ENCODE data around the gene TBC1D5.
"Not testable (repeated sequence)": the region's sequence is repeated elsewhere in the genome, so short reads cannot be mapped to it uniquely, and the experiment has no call there.

TBC1D5 gene

DNA sequence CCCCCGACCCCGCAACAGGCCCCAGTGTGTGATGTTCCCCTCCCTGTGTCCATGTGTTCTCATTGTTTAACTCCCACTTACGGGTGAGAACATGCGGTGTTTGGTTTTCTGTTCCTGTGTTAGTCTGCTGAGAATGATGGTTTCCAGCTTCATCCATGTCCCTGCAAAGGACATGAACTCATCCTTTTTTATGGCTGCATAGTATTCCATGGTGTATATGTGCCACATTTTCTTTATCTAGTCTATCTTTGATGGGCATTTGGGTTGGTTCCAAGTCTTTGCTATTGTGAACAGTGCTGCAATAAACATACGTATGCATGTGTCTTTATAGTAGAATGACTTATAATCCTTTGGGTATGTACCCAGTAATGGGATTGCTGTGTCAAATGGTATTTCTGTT, 349.9 kb downstream of the TBC1D5 start:
- not testable (repeated sequence) for DNase-seq

DNA sequence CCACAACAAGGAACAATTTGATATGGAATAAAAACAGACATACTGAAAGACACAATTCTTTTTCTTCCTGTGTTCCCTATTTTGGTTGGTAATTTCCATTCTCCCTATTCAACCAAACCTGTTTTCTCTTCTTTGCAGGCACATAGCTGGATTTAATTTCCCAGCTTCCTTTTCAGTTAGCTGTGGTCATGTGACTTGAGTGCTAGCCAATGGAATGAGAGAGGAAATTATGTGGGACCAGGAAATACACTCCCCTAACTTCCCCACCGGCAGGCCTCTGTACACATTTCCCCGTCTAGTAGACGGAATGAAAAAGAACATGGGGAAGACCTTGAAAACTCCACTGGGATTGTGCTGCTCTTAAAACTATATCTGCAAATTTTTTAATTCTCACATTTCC, 351.6 kb downstream of the TBC1D5 start:
- DNase-seq = no peak

DNA sequence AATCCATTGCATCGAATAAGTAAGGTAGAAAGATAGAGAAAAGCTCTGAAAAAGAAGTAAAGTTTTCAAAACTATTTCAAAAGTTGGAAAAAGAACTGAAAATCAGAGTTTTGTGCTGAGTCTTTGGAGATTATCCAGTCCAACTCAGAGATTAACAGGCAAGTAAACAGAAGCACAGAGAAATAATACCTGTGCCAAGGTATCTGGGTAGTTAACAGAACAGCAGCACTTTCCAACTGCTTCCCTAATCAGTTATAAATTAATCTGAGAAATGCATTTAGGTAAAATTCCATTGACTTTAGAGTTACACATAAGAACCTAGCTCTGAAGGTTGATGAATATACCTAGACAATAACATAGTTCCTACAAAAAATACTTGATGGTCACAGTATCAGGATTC, 355.3 kb downstream of the TBC1D5 start:
- DNase-seq = no peak

DNA sequence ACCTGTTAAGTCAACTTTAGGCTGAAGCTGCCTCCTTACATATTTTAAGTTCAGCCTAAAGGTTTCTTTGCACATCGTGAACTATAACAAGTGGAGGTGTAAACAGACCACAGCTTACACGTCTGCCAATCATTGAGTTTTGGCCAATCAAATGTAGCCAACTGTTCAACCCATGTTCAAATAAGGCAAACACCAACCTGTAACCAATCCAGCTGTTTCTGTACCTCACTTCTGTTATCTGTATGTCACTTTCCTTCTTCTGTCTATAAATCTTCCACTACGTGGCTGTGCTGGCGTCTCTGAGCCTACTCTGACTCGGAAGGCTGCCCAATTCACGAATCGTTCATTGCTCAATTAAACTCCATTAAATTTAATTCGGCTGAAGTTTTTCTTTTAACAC, 356.0 kb downstream of the TBC1D5 start:
- no peak for DNase-seq

DNA sequence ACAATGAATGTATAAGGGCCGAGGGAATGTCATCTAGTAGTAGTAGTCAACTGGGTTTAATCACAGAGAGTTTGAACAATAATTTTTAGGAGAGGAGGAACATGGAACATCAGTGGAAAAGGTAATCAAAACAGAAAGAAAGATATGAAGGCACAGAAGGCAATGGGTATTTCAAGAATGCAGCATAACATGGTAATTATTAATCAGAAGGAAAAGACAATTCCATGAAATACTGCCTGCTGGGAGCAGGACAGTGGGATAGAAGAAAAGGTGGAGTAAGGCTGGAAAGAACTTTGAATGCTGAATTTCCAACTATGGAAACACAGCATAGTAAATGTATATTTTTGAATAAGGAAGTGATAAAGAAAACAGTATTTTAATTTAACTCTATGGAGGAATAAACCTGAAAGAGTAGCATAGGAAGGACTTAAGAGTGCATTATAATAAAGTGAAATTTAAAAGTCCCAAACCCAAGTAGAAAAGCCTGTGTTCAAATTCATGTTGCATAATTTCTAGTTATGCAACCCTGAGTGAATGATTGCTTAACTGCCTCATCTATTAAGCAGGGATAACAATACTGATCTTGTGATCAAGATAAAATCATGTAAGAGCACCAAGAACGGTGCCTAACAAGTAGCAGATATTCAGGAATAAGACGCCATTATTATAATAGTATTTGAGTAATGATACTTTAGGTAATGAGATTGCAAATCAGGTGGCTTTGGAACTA, 357.7 kb downstream of the TBC1D5 start:
- no peak for DNase-seq

DNA sequence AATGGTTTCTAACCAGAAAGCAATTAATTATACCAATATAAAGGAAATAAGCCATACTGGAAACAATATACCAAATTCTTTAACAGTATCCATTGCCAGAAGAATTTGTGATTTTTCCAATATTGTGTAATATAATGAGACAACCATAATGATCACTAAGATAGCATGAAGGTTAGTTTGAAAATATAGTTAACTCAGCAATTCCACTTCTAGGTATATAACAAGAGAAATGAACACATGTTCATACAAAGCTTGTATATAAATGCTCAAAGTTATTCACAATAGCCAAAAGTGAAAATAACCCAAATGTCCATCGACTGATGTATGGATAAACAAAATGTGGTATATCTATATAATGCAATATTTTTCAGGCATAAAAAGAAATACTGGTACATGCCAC, 369.1 kb downstream of the TBC1D5 start:
- no peak for DNase-seq

DNA sequence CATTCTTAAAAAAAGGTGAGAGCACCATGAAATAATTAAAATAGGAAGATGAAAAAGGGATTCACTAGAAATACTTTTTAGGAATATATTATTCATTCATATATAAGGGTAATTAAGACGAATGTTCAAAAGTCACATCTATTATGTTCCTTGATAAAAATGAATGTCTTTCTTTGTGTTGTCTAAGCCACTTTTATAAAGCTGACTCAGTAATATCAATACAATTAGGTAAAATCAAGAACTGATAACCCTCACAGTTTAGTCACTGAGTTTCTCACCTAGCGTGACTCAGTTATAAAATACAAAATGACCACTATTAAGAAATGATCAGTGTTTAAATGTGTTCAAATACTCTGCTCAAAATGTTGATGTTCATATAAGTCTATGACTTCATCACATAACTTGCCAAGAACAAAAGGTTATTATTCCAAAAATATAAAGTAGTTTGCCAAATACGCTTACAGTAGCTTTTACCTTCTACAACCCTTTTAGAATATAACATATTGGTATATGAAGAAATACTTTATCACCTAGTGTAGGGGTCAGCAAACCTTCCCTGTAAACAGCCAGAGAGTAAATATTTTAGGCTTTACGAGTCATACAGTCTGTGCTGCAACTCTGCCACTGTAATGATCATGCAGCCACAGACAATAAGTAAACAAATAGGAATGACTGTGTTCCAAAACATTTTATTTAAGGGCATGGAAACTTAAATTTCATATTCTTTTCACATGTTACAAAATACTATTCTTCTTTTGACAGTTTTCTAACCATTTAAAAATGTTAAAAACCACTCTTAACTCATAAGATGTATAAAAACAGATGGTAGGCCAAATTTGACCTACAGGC, 369.8 kb downstream of the TBC1D5 start:
- DNase-seq = no peak

DNA sequence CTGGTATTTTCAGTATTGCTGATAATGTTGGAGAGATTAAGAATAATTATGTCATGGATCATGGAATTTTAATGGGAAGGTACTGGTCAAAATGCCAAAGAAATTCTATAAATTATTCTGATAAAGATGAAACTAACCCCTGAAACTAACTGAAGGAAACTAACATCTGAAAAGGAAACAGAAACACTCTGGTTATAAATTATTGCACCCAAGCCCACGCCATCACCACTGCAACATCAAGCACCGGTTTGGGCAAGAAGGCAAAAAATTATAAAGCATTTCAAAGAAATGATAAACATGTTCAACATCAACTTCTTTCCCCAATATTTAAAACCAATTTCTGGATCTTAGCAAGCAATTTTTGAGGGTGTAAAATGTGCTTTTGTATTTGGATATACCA, 372.5 kb downstream of the TBC1D5 start:
- DNase-seq = no peak

DNA sequence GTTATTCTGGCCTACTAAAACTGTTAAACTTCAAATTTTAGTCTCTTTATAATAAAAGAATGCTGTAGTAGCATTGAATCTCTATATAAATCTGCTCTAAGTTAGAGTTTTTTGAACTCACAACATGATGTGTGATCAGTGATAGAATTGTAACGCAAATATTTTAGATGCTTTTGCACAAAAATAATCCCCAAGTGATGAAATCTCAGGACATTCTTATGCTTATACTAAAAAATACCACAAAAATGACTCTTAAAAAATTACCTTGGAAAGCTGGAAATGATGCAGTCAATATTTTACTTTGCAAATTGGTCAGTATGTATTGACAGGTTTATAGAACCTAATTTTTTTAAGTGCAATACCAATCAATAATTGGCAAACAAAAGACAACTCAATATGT, 375.3 kb downstream of the TBC1D5 start:
- no peak for DNase-seq

DNA sequence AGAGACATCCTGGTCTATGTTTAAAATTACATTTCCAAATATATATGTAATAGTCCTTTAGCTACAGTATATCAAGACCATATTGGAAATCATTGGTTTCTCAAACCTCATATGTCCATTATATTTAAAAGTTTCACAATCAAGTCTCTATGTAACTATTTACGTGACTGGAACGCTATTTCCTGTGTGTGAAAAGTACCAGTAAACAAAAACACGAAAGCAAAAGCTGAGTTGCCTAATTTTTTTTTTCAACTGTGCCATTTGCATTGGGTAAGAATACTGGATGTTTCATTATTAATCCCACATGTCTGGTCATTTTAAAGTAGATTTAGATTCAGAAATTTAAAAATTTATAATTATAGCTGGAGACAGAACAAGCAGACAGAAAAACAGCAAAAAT, 381.4 kb downstream of the TBC1D5 start:
- no peak for DNase-seq

DNA sequence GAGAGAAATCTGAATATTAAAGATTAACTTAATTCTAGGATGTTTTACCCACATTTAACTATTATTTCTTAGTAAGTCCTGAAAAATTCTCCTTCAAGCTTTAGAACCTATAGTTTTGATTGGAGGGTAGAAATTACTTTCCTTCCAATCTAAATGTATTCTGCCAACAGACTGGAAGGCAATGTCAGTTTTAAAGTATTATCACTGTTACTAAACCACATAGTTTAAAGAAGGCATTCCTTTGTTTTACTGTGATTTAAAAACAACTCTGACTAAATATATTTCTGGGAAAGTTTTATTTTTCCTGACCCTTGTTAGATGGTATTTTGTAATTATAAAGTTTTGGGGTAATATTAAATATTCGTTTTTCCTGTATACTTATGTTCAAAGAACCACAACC, 382.5 kb downstream of the TBC1D5 start:
- no peak for DNase-seq

DNA sequence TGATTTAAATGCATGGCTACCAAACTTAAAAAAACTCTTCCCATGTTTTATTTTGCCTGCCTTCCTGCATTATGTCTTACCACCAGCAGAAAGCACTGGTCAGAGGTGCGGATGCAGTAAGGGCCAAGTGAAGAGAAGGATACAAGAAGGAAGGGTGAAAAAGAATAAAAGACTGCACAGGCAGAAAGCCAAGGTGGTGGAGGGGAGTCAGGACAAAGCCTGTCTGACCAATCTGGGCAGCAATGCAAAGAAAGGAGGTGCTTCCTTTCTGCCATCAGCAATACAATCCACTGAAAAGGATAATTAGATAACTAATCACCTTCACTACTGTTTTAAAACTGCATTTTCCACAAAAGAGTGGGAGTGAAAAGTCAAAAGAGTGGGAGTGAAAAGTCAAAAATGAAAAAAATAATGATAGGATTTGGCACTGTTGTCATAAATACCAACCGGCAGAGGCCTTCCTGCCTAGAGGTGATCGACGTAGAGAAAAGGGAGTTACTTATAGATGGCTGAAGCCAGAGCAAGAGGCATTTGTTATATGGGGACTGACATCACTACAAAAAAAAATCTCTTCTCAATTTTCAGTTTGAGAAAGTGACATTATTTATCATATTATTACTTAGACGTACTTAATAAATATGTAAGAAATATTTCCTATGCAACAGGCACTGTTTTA, 385.3 kb downstream of the TBC1D5 start:
- DNase-seq = no peak

DNA sequence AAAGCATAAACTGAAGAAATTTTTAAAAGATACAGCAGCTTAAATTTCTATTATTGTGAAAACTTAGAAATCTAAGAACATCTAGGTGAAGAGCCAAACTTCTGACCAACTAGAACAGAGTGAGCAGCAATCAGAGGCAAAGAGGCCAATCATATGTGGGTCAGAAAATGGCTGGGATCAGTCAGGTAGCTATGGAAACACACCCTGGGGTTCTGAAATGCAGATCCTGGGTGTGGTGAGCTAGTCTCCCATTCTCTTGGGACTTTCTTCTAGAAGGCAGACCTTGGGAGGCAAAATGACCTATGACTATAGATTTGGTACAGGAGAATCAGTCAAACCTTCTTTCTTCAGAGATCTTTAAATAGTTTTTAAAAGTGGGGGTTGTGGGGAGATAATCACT, 385.8 kb downstream of the TBC1D5 start:
- no peak for DNase-seq

DNA sequence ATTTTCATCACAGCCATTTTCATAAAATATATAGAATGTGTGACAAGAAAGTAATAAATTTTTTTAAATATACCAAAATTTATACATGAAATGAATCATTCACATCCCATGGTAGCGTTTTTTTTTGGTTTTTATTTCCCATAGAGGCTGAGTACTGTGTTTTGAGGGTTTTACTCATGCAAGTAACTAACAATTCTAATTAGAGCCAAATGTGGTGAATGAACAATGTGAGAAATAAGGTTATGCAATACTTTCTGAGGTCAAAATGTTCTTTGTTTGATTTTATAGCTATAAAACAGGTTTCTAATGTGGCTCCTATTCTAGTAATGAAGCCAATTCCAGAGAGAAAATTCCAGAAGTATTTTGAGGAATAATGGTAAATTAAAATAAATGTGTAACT, 386.8 kb downstream of the TBC1D5 start:
- no peak for DNase-seq

DNA sequence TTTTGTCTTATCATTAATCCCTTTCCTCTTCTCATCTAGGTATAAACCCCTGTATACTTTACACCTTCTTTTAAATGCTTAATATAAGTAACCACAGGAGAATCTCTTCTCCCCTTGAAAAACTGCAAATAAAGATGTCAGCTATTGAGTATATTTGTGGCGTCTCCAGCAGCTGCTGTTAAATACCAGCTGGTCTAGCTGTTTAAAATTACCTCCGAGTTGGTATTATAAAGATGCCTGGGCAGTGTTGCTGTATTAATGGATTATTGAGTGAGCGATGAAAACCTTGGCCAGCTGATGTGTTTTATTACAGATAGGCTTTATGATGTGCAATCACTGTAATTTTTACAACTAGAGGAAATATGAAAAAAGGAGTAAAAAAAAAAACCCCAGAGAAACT, 388.1 kb downstream of the TBC1D5 start:
- no peak for DNase-seq

DNA sequence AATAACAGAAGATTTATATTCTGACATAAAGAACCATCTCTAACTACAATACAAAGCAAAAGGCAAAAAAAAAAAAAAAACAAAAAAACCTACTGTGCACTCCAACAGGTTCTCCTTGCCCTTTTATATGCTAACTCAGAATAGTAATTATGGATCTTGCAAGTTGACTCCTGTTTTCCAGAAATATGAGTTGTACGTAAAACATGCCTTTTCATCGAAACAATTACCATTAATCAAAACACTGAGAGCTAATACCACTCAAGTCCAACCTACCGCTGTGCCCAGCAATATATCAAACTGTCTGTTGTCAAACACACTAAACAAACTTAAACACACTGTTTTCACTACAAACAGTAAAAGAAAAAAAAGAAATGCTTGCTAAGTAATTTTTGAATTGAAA, 389.8 kb downstream of the TBC1D5 start:
- no peak for DNase-seq

DNA sequence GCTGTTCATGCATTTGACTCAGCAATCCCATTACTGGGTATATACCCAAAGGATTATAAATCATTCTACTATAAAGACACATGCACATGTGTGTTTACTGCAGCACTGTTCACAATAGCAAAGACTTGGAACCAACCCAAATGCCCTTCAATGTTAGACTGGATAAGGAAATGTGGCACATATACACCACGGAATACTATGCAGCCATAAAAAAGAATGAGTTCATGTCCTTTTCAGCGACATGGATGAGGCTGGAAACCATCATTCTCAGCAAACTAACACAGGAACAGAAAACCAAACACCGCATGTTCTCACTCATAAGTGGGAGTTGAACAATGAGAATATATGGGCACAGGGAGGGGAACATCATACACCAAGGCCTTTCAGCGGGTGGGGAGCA, 391.2 kb downstream of the TBC1D5 start:
- DNase-seq = not testable (repeated sequence)

DNA sequence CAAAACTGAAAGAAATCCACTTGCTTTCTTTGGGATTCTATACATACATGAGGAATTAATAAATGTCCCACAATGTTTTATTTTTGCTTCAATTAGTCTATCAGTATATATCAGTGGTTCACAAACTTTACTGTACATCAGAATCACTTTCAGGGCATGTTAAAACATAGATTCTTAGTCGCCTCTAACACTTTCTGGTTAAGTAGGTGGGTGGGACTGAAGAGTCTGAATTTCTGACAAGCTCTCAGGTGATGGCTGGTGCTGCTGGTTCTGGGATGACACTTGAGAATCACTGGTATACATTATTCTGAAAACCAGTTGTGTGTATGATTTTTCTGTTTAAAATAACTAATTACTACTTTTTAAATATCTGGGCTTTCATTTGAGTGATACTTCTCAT, 393.3 kb downstream of the TBC1D5 start:
- no peak for DNase-seq

DNA sequence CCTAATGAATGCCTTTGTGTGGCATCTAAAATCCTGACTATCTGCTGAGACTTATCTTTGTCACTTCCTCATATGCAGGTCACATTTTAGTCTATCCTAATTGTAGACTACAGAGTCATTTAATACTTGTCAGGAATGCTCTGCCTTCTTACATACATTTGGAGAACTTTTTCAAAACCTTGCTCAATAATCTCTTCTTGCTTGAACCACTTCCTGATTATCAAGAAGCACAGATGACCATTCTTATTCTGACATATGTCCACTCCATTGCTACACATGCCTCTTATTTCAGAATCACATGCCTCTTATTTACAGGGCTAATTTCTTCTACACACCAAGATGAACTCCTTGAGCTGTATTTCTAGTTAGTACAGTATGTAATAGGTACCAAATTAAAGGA, 400.3 kb downstream of the TBC1D5 start:
- no peak for DNase-seq

DNA sequence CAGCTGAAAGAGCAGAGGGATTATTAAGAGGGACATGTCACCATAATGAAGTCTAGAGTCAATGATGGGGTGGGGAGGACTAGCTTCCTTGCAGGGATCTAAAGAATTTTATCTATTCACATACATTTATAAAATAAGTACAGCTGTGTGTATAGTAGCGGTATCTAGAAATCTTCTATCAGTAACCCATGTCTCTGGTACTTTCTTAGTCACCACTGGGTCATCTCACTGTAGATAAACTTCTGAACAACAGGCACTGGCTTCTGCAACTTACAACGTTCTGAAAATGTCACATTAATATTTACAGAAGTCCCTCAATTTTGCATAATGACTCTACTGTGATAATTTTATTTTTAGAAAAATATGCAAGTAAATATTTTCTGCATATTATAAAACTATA, 401.7 kb downstream of the TBC1D5 start:
- no peak for DNase-seq

DNA sequence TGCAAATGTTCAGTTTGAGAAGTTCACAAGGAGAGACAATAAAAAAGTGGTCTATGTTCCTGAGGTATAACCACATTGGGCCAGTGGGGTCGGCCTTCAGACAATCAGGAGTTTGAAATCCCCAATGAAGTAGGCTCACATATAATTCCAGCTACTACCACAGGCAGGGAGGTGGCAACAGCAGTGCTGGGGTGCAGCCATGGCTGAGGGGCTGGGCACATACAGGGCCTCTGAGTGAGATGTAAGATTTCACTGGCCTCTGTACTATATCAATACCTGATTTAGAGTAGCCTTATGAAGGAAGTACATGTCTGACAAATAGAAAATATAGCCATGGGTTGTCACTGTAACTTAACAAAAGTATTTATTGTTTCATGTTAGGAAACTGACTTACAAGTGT, 402.2 kb downstream of the TBC1D5 start:
- DNase-seq = no peak

DNA sequence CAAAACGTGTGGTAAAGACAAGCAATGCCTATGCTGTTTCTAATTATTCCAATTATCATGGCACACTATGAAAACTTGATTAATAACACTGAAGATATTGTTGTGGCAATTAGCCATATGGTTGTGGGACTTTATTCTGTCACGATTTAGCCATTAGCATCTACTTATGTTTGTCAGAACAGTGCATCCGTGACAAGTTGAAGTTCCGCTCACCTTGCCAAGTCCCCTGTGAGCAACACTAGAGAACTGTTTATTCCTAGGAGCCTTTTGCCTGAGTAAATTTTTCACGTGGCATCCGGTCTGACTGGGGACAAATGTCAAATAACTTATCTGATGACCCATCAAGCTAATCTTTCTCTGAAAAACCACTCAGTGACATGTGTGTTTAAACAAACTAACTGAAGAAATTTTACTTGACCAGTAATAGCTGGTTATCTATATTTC, 403.3 kb downstream of the TBC1D5 start:
- peak; percentile 38 for DNase-seq

DNA sequence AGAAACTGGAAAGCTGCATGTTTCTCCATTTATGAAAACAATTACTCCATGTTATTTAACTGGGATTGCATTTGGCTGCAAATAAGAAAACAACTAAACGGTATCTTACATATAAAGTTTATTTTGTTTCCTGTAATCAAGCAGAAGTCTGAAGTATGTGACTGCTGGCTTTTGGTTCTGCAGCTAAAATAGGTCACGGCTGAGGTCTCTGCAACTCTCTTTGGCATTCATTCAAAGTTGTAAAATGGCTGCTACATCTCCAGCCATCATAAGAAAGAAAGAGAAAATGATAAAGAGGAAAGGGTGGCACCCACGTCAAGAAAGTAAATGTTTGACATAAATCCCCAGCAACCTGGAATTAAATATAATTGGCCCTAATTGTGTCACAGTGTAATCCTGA, 406.1 kb downstream of the TBC1D5 start:
- DNase-seq = peak; percentile 34

DNA sequence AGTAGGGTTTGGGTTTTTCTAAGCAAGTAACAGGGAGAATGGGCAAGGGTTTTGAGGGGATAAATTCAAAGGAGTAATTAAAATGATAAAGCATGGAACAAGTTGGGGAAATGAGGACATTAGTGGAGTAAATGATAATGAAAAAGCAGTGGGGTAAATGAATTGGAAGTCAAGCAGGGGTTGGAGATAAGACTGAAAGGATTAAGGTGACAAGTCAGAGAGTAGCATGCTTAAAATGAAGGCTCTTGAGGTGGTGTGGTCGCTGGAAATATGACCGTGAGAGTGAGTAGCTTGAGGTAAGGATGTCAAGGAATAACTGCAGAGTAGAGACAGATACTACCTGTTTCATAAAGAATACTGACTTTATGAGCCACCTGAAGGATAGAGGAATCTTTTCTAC, 408.5 kb downstream of the TBC1D5 start:
- no peak for DNase-seq

Measured in DMS79 treated with DMSO at 0.1 percent for 48 hours (cell line).